Hematopoietic multipotent progenitor cell treated with erythropoietin and hydrocortisone succinate and interleukin-3 and kit ligand, for 15 days (in vitro differentiated cells): ENCODE measurements around the gene AASDH.
"Not testable (repeated sequence)": the region's sequence is repeated elsewhere in the genome, so short reads cannot be mapped to it uniquely, and the experiment has no call there.

Experiments
- DNase-seq: peaks from one replicate; pipeline ENCODE4 v3.0.0-alpha.2; 2015; ENCODE audit warnings: low spot score

Gene AASDH

GRCh38 chr4:56400560-56400959 is 13.3 kb upstream of the AASDH start:
- DNase-seq = no peak

GRCh38 chr4:56391270-56391669 is 4.0 kb upstream of the AASDH start:
- DNase-seq = no peak

DNA sequence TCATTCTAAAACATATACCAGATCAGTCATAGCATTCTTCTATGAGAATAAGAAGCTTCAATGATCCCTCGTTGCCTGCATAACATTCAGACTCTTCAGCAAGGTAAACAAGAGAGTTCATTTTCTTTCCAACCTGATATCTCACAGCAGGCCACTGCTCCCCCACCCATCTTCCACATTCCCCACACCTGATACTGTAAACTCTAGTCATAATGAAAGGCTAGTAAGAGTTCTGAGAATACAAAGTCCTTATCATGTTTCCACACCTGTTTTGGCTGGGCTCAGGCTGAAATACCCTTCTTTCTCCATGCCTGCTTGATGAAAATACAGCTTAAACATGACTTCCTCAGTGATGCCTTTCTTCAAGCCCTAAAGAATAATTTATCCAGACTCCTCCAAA is 2.3 kb upstream of the AASDH start:
- peak; percentile 81 for DNase-seq

DNA sequence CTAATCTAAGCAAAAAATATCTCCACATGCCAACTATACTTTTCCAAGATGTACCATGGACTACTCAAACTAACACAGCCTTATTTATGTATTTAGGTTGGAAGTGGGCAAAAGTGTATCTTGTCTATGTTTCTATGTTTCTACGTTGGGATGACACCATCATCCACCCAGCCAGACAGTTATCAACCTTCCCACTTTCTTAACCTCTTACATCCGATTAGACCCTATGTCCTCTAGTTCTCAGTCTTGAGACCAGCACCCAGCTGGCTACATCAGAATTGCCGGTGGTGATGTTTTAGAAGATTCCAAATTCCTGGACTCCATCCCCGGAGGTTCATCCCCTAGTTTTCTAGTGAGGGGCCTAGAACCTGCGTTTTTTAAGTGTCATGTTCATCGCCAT is 1.0 kb upstream of the AASDH start:
- DNase-seq = peak; percentile 53

- DNase-seq = no peak
Observed at GRCh38 chr4:56386091-56386490, 1.2 kb downstream of the AASDH start.

GRCh38 chr4:56375458-56375857 is 11.8 kb downstream of the AASDH start:
- no peak for DNase-seq

- no peak for DNase-seq
Observed at GRCh38 chr4:56374956-56375355, 12.3 kb downstream of the AASDH start.

GRCh38 chr4:56372774-56373173 is 14.5 kb downstream of the AASDH start:
- no peak for DNase-seq

DNA sequence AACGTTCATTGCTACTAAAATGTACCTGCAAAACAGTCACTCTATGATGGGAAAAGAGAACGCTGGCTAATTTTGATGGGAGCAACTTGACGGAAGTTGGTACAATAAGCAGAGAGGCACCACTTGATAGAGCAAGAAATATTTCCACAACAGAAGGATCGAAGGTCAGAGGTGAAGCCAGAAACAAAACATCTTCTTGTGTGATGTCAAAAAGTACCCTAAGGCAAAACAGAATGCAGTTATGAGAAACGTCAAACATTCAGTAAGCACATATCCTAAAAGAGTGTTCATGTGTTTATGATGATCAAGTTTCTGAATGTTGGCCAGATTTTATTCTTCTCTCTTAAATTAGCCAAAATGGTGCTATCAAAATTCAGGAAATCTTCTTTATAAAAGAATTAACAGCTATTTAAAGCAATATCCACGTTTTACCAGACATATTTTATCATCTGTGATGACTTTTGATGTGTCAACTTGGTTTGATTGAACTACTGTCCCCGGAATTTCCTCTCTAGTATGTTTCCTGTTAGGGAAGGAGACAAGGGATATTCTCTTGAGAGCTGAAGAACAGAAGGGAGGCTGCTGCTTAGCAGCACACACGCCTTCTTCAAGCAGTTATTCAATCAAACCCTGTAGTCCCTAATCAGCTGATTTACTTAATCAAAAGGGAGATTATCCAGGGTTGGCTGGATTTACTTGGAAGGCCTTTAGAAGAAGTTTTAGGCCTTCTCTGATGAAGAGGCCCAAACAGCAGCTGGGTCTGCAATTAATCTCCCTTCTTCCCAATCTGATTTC is 15.7 kb downstream of the AASDH start:
- no peak for DNase-seq

GRCh38 chr4:56370377-56370776 is 16.9 kb downstream of the AASDH start:
- no peak for DNase-seq

GRCh38 chr4:56362981-56363380 is 24.3 kb downstream of the AASDH start:
- DNase-seq = not testable (repeated sequence)

- DNase-seq = no peak
Observed at GRCh38 chr4:56360071-56360470, 27.2 kb downstream of the AASDH start.

DNA sequence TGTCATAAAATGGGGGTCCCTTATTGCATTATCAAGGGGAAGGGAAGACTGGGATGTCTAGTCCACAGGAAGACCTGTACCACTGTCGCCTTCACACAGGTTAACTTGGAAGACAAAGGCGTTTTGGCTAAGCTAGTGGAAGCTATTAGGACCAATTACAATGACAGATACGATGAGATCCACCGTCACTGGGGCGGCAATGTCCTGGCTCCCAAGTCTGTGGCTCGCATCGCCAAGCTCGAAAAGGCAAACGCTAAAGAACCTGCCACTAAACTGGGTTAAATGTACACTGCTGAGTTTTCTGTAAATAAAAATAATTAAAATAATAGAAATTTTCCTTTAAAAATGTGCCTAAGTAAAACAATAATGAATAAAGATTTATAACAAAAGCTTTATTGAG is 30.6 kb downstream of the AASDH start:
- DNase-seq = no peak

GRCh38 chr4:56348576-56348975 is 38.7 kb downstream of the AASDH start:
- no peak for DNase-seq

- DNase-seq = no peak
Observed at GRCh38 chr4:56345458-56345857, 41.8 kb downstream of the AASDH start.

DNA sequence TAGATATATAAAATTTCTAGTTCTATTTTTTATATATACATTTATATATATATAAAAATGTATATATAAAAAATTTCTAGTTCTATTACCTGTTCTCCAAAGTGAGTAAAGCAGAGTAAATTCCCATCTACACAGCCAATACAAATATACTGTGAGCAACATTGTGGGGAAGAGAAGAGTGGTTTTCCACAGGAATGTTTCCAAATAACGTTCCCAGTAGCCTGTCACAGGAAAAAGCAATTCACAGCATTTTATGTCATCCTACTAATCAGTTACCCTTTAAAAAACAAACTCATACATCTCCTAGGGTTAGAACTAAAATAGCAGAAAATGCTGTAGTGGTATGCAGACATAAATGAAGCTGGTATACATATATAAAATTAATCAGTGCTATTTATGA is 44.5 kb downstream of the AASDH start:
- no peak for DNase-seq

DNA sequence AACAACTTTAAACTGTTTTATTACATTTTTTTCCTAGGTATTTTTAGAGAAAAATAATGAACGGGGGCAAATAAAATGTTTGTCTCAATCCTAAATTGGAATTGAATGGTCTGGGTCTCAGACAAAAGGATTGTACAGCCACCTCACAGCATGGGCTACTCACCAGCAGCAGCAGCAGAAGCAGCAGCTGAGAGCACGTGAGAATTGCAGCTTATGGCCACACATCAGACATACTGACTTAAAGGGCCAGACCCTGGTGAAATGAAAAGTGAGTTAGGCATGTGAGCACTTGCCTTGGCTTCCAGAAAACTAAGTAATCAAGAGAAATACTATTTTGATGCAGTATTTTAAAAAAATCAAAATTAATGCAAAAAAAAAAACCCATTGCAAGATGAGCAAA is 56.6 kb downstream of the AASDH start:
- DNase-seq = no peak

DNA sequence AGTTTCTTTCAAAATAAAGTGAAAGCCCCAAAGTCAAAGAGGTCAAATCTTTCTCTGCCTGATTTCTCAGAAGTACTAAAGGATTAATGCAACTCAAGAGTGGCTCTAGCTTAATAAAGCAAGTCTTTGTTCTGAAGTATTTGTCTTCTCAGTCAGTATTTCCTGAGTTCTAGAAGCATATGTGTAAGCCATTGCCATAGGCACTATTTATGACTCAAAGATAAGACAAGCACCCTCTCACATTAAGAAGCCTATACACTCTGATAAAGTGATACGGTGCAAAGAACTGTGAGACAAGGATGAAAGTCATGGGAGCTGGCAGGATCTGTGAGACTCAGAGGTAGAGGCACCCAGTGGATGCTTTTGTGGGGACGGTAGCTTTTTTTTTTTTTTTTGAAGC is 60.9 kb downstream of the AASDH start:
- no peak for DNase-seq

GRCh38 chr4:56324011-56324610 is 63.2 kb downstream of the AASDH start:
- DNase-seq = no peak

DNA sequence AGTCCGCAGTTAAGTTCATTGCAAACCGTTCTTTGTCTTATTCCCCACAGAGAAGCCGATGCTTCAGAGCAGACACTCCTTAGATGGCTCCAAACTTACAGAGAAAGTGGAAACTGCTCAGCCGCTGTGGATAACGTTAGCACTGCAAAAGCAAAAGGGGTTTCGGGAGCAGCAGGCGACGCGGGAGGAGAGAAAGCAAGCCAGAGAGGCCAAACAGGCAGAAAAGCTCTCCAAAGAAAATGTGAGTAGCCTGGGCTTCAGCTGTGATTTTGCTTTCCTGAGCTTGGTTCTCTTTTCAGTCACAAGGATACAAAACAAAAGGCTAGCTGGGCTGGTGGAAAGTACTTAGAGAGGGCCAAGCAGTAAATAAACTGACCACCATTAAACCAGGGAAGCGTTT is 64.0 kb downstream of the AASDH start:
- DNase-seq = no peak

GRCh38 chr4:56321251-56321650 is 66.0 kb downstream of the AASDH start:
- DNase-seq = no peak

GRCh38 chr4:56320293-56320692 is 67.0 kb downstream of the AASDH start:
- DNase-seq = no peak

DNA sequence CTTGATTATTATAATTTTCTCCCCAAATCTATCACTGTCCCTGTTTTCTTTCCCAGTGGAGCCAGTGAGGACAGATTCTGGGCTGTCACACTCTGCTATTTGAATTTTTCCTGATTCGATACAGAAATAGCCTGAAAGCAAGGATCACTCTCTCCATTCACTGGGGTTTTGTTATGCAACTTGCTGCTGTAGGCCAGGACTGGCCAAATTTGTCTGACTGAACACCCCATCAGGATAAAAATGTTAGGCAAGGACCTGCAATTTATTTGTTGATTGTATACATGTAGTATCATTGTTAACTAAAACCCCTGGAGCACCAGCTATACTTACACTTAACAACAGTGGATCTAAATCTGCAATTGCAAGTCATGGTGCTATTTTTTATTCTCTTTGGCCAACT is 68.7 kb downstream of the AASDH start:
- no peak for DNase-seq

- no peak for DNase-seq
Observed at GRCh38 chr4:56317749-56318148, 69.5 kb downstream of the AASDH start.
